GF-D8 (cell line): ENCODE data around the gene FBXO21.

Experiments used
- DNase-seq: peaks from one replicate; lab custom pipeline; 2025; lab: John Stamatoyannopoulos, UW

The FBXO21 gene

DNA sequence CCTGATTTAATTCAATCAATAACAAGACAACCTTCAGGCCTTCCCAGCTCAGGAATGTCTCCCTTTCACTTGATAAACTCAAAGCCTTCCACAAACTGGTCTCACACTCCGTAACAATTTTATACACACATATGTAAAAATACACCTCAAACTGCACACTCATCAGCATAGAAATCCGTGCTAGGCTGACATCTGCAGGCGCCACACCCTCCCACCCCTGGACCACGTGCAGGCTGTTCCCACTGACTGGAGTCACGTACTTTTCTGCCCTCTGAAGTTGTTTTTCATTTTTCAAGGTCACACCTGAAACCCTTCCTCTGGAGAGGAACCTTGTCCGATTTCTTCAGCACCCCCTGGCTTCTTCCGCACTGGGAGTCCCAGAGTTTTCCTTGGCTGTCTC lies 27.6 kb downstream of the FBXO21 start:
- no peak for DNase-seq

DNA sequence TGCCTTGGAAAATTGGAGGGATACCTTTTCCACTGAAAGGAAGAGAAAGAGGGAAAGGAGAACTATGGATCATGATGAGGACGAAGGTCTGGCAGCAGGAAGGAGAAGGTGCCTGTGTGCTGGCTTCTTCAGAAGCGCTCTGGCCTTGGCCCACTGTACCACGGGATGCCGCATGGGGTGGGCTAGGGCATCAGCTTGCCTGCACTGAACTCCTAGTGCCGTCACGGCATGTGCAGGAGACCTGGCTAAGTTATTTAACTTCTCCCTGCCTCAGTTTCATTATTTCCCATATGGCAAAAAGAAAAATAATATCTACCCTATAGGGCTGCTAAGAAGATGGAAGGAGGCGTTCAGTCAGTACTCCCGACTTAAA lies 28.1 kb downstream of the FBXO21 start:
- no peak for DNase-seq

DNA sequence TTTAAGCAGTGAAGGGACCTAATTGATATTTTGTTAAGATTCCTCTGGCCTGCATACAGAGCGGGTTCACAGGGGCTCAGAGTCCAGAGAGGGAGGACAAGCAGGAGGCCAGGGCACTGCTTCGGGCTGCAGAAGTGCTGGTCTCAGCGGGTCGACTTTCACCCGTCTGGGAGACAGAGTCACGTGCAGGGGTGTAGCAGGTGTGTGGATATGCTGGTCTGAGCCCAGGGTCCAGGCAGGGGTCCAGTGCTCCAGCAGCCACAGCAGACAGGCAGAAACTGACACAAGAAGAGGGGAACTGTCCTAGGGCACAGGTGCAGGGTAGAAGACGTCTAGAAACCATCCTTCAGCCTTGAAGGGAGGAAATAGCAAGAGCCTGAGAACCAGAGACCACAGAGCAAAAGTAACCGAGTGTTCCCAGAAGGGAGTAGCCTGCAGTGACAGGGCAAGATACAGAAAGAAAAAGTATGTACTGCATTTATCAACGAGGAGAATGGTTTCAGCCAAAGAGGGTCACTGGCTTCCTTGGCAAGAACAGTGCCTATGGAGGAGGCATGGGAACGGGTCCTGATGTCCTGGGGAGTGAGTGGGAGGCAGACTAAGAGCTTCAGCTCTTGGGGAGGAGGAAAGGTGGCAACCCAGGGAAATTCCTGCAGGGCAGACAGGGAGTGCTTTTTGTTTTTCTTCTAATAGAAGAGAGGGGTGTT lies 28.7 kb downstream of the FBXO21 start:
- no peak for DNase-seq

DNA sequence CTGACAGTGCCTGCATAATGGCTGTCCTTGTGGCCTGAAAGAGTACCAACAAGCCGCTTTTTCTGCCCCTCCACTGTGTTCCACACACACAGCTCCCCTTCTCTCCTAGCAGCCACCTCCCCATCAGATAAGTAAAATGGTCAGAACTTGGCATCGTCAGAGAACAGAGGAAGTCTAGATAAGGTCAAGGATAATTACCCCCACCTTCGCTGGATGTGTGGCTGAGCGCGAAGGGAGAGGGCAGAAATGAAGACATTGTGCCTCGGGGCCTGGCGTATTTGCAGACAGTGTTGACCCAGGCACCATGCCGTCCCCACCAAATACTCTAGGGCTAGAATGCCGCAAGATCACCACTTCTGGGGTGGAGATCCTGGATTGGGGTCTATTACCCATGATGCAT lies 30.6 kb downstream of the FBXO21 start:
- DNase-seq: no peak

DNA sequence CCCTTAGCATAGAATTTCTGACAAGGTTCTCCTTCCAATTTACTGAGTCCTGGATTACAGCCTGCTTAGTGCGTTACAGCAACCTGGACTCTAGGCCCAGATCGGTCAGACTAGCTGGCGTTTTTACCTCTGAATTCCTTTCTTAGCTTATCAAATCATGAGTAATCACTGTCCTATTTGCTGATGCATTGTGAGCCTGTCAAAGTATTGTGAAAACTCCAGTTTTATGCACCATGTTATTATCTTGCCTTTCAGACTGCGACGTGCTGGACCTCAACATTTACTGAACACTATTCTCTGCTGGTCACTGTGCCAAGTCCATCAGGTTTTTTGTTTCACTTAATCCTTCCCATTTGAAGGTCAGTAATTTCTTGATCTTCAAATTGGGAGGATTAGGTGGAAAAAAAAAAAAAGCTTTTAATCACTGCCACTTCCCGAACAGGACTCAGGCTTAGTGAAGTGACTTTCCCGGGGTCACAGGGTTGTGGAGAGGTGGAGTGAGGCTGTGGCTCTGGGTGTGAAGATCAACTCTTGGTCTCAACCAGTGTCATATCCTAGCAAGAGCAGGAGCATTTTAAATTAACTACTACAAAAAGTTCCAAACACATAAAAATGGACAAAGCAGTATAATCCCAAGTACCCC lies 31.2 kb downstream of the FBXO21 start:
- DNase-seq: no peak

DNA sequence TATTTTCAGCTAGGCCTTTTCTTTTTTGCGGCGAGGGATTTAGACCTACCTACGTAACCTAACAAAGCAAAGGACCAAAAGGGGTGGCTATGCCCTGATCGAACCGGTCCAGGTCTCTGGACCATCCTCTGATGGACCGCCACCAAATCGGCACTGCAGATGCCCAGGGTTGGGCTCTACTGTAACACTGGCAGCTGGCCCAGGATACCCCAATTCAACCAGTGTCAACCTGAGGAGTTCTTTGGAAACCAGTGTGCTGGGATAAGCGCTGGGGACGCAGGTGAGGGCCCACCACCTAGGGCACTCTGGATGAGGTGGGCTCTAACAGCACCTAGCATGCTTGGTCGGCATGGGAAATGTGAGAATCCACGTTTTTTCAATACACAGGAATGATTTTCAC lies 32.2 kb downstream of the FBXO21 start:
- no peak for DNase-seq

DNA sequence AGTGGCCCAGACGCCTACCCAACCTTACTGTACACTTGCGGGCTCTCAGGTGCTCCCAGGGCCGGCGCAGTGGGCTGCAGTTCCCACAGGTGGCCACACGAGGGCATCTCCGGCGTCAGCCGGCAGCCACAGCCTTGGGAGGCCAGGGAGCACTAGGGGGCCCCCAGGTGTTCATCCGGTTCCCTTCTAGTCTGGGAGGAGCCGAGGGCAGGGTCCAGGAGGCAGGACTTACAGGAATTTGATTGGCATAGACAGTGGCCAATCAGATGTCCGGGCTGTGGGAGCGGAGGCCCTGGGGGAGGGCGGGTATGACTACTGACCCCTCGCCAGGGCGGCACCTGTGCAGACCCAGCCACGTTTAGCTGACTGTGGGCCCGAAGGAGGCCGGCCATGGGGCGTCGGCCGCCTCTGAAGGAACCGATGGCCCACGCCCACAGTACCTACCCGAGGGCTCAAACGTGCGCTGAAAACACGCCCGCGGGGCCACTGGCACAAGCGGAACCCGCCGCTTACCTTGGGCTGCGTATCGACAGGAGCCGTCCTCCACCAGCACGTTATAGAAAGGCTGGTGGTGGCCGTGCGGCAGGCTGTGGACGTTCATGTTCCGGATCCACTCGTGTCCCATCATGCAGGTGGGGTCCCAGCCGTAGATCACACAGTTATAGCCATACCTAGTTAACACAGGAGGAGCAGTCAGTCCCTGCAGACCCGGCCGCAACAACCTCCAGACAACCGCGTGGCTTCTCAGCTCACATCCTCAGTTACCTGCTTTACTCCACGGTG lies 34.8 kb downstream of the FBXO21 start:
- no peak for DNase-seq

DNA sequence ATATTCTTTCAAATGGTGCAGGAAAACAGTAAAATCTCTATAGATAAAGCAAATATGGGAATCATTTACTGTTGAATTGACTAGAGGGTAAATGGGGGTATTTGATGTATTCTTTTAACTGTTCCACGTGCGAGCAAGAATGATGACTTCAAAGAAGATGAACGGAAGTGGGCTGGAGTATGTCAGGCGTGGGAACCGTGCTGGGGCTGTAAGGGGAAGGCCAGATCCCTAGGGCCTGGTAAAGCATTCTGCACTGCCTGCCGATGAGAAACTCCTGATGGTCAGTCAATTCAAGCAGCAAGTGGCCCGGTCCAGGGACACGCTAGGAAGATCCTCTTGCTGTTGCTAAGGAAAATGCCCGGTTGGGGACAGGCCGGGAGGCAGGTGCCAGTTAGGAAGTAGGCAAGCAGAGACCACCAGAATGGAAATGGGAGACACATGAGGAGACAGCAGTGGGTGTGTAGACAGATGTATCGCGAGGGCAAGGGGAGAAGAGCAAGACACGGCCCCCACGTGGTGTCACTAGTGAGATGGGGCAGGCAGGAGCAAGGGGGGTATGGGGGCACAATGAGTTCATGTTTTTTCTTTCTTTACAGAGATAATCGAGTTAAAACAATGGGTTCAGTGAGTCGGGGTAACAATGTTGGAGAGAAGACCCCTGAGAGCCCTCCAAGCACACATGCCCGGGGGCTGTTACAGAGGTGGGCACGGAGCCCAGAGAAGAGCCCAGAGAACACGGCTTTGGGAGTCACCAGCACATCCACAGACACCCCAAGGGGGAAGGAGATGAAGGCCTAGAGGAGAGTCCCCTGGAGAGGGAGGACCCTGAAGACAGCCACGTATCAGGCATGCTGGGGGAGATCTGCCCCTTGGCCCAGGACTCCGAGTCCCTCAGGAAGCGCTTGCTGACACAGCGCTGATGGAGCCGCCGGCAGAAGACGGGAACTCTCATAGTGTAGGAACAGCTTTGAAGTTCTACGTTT lies 37.2 kb downstream of the FBXO21 start:
- DNase-seq: no peak

DNA sequence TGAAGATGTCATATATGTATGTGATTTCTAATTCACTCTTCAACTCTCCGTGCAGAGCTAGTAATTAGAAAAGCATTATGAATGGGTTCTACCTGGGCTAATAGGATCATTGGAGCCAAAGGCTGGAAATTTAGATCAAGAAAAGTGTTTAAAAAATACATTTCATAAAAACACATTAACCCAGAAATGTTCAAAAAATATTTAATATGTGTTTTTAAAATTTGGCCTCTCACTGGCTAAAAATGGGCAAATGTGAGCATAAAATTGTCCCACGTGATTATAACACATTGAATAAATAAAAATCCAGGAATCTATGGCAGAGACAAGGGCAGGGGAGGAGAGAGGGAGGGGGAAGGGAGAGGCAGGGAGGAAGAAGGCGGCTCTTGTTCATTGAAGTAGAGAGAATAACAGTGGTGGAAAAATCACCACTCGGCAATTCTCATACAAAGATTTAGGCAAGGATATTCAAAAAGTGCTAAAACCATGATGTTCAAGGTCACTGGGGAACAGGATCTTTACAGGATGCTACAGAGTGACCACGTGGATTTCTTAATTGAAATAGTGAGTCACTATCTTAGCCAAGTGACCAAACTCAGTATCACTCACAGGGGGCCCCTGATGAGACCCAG lies 38.8 kb downstream of the FBXO21 start:
- no peak for DNase-seq

DNA sequence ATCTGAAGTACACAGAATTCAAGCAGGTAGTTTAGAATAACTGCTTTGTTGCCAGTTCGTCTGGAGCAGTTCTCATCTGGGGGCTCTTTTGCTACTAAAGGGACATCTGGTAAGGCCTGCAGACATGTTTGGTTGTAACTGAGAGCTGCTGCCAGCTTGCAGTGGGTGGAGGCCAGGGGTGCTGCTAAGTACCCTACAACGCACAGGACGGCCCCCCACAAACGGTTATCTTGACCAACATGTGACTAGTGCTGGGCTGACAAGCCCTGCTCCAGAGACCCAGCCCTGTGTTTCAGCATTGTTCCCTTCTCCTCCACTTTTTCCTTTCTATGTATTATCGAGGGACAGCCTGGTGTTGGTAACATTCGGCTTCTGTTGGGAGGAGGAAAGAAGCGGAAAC lies 40.8 kb downstream of the FBXO21 start:
- DNase-seq: no peak

DNA sequence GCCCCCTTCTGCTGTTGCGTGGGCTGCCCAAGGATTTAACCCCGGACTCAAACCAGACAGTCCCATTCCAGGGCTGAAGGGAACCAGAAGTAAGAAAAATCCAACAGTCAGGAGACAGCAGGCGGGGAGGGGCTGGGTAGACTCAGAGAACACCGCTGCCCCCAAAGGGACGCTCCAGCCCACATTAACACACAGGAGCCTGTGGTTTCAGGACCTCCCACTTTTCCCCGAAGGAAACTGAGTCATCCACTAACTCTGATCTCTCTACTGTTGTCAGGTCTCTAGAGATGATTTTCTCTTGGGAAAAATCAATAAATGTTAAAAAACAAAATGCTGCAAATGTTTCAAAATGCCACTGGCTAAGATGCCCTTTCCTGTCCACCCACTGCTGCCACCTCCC lies 41.6 kb downstream of the FBXO21 start:
- DNase-seq: no peak

DNA sequence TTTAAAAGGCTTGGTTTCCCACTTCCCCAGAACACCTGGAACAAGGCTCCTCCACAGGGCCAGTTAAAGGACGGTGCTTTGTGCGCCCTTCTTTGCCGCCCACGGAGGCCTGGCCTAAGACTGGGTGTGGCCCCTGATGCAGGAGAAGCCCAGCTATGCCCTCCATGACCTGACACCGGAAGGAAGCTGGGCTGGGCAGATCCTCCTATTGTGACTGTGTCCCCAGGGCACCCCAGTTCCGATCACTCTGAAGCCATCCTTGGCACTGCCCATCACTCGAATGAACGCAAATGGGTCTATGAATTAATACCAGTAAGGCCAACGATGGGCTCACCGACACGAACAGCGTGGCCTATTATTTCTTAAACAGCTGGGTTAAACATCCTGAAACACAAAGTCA lies 42.6 kb downstream of the FBXO21 start:
- no peak for DNase-seq

DNA sequence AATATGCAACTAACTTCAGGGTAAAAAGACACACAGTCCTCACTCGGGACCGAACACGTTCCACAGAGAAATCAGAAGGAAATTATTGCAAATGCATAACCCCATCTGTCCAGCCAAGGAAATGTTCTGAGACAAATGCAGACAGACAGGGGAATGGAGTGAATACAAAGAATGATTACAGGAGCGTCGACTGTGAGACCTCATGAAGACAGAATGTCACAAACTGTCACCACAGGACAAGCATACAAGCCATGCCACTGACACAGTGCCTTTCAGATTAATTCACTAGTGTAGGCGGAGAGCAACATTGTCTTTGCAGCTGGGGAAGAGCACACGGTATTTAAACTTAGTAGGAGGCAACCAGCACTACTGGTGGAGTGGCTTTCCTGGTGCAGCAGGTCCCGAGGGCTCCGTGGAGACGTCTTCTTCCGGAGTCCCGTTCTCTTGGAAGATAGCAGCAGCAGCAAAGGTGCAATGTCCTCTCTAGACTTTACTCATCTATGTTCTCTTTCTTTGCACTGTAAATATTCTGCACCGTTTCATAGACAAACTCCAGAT lies 44.6 kb downstream of the FBXO21 start:
- no peak for DNase-seq

DNA sequence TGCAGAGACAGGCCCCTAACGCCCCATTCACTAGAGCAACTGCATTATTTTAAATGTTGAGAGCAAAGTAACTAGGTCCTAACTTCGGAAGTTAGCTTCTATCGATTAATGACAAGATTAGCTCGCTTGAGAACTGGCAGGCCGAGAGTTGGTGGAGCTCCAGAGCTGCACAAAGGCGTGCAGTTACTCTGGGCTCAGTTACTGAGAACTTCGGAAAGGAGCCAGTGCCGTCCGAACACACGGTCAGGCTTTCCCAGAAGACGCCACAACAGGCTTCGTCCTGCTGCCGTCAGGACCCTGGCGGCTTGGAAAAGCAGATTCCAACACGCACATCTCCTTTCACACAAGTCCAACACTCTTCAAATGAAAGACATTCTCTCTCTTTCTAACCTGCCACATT lies 45.7 kb downstream of the FBXO21 start:
- DNase-seq: no peak

DNA sequence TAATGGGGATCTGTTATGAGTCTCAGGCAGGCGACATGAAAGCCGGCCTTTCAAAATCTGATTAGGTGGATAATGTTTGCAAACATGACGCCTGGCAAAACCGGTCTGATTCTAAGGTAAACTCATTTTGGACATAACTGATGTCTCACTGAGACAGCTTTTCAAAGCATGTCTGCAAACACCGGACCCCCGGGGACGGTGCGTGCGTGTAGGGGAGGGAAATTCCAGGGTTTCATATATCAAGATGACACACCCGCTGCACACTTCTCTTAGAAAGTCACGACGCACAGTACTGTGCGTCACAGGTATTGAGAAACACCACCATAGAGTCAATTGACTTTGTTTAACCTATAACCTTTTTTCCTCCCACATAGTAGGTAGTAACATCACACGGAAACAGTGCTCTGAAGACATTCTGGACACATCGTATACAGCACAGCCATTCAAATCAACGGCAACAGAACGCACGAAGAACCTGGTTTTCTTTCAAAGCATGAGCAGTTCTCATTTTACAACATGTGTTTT lies 47.2 kb downstream of the FBXO21 start:
- DNase-seq: no peak

DNA sequence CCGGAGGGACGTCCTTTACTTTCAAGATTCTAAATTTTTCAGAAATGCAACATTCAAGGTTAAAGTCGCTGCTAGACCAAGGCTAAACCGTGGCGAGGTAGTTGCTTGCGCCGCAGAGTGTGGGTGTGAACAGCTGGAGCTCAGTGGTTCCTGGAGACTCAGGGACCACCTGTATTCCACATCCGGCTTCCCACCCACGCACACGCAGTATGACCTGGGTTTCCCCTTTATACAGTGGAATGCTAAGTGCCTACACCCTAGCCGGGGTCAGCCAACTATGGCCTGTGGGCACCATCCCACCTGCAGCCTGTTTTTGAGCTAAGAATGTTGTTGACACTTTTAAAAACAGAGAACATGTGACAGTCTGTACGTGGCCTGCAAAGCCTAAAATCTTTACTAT lies 48.2 kb downstream of the FBXO21 start:
- DNase-seq: no peak

DNA sequence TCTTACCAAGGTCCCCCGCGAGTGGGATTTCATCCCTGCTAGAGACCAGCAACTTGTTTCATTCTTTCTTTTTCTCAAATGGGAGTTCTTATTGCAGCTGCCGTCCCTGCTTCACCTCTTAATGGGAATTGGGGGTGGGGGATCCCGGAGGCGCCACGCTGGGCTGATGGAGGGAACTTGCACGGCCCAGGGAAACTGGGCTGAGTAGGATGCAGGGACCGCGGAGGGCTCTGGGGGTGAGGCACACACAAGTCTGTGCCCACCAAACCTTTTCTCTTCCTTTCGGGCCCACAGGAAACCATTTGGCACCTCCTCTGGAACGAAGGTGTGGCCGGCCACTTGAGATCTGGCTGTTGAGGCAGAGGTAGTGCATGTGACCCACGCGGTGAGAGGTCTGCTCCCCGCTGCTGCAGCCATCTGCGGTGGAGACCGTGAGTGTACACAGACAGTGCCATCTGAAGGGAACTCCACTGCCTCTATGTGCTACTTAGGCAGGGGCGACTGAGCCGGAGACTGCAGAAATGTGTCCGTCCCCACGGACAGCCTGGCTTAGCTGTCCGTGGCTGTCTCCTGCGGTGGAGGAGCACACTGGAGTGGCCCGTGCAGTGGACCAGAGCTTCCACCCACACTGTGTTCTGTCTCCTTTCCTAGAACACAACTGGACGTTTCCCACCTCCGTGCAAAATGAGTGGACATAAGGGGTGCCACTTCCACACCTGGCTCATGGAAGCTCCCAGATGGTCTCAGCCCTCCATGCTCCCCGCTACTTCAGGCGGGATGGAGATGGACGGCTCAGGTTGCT lies 49.0 kb downstream of the FBXO21 start:
- no peak for DNase-seq

DNA sequence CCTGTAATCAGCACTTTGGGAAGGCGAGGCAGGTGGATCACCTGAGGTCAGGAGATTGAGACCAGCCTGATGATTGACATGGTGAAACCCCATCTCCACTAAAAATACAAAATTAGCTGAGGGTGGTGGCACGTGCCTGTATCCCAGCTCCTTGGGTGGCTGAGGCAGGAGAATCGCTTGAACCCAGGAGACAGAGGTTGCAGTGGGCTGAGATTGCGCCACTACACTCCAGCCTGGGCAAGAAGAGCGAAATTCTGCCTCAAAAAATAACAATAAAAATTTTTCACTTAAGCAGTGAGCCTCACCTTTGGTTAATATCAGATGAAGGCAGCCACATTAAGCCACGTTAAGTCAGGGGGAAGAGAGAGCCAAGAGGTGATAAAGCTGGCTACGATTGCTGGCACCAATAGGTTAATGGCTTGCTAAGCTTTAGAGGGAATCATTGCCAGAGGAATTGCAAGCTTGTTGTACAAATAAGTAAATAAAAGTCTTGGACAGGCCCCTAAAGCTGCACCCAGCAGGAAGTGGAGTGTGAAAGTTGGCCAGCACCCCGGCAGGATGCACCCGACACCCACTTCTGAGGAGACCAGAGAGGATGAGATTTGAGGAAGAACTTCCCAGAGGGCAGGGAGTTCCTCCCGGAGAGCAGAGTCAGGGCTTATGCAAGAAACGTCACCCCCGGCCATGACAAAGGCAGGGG lies 49.7 kb downstream of the FBXO21 start:
- no peak for DNase-seq

DNA sequence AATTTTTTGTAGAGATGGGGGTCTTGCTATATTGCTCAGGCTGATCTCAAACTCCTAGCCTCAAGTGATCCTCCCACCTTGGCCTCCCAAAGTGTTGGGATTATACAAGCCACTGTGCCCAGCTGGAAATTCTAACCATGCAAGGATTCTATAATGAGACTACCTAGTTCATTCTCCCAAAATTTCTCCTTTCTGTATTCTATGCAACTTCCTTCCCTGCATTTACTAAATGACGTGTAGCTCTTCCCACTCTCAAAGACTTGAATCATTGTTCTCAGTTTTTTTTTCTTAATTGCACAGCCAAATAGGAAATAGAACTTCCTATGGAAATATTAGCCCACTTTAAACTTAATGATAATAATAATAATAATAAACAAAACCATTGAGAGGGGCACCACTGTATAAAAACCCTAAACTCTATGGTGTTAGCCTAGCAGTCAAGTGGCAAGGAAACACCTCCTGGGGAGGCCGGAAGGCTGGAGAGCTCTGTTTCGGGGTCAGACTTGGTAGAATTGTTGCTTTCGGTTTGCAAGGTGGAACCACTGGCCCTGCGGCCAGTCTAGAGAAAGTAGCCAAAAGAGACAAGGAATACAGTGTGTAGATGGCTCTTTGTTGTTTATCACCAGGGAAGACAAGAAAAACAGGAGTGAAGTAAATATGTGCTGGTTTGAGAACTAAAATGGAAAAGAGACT lies 51.1 kb downstream of the FBXO21 start:
- DNase-seq: no peak
